Loucy (cell line): ENCODE measurements around the gene DEFB132.

ENCODE experiments used
- H2AFZ ChIP-seq: fragments of 200-600 bp; sonication (generic); 2 replicates; pipeline ENCODE4 v1.6.0; 2016; ENCODE audit warnings: antibody characterized with exemption, mild to moderate bottlenecking, low read length, moderate library complexity
- H3F3A ChIP-seq: fragments of 200-600 bp; 2 replicates; pipeline ENCODE4 v1.6.0; 2016; ENCODE audit warnings: antibody characterized with exemption, low read depth, mild to moderate bottlenecking
- H3K27me3 ChIP-seq: fragments of 200-600 bp; sonication (generic); 2 replicates; pipeline ENCODE4 v1.6.1; 2014; ENCODE audit warnings: low read length, mild to moderate bottlenecking; ENCODE audit not compliant: insufficient read depth, poor library complexity, severe bottlenecking
- H3K36me3 ChIP-seq: fragments of 200-600 bp; sonication (generic); 2 replicates; pipeline ENCODE4 v1.6.1; 2016; ENCODE audit warnings: low read length; ENCODE audit not compliant: insufficient read depth
- H3K4me1 ChIP-seq: fragments of 200-600 bp; sonication (generic); 2 replicates; pipeline ENCODE4 v1.5.1; 2014; ENCODE audit warnings: low read length, mild to moderate bottlenecking; ENCODE audit not compliant: insufficient read depth, poor library complexity, severe bottlenecking
- H3K4me2 ChIP-seq: fragments of 200-600 bp; sonication (generic); 2 replicates; pipeline ENCODE4 v1.6.0; 2014; ENCODE audit warnings: antibody characterized with exemption, low read length, low read depth, mild to moderate bottlenecking; ENCODE audit not compliant: poor library complexity, severe bottlenecking
- H3K4me3 ChIP-seq: fragments of 200-600 bp; sonication (generic); 2 replicates; pipeline ENCODE4 v1.5.1; 2014; ENCODE audit warnings: low read length, mild to moderate bottlenecking, mixed read lengths; ENCODE audit not compliant: poor library complexity, severe bottlenecking
- H3K79me2 ChIP-seq: fragments of 200-600 bp; sonication (generic); 2 replicates; pipeline ENCODE4 v1.6.1; 2014; ENCODE audit warnings: low read length; ENCODE audit not compliant: insufficient read depth
- H3K9ac ChIP-seq: fragments of 200-600 bp; sonication (generic); 2 replicates; pipeline ENCODE4 v1.6.0; 2014; ENCODE audit warnings: mild to moderate bottlenecking, low read depth, low read length, moderate library complexity; ENCODE audit not compliant: poor library complexity, severe bottlenecking
- H3K9me2 ChIP-seq: fragments of 200-600 bp; sonication (generic); replicated peaks from 2 replicates; pipeline ENCODE4 v1.6.1; 2016; ENCODE audit warnings: low read depth, low read length, mixed read lengths
- H3K9me3 ChIP-seq: fragments of 200-600 bp; sonication (generic); 2 replicates; pipeline ENCODE4 v1.6.1; 2014; ENCODE audit warnings: mild to moderate bottlenecking, antibody characterized with exemption, low read length, low read depth; ENCODE audit not compliant: insufficient read depth
- H4K20me1 ChIP-seq: fragments of 200-600 bp; sonication (generic); 2 replicates; pipeline ENCODE4 v1.6.0; 2014; ENCODE audit warnings: antibody characterized with exemption, low read length, mild to moderate bottlenecking; ENCODE audit not compliant: insufficient read depth, poor library complexity, severe bottlenecking
- CTCF ChIP-seq: fragments of 200-600 bp; sonication (generic); conservative IDR thresholded peaks from 2 replicates; pipeline ENCODE4 v1.5.1; 2014; ENCODE audit warnings: mild to moderate bottlenecking, antibody characterized with exemption, low read length
- EZH2phosphoT487 ChIP-seq: fragments of 200-600 bp; IDR thresholded peaks from 2 replicates; pipeline ENCODE4 v1.6.1; 2018; ENCODE audit warnings: antibody characterized with exemption, mild to moderate bottlenecking, moderate library complexity, borderline replicate concordance

Gene DEFB132

GRCh38 chr20:271528-271927 lies 14.0 kb downstream of the DEFB132 start:
- H3K36me3 ChIP-seq = peaks cover 3% of the 10 kb centered on the region; the same call in 1 of the 2 replicates
- H3K27me3 ChIP-seq = no peaks in the 10 kb centered on the region
- no peaks in the 10 kb centered on the region for H4K20me1 ChIP-seq
- no peak overlapping the region for H3K9ac ChIP-seq
- H3K4me1 ChIP-seq = peaks cover 6% of the 10 kb centered on the region
- no peaks in the 10 kb centered on the region for H3F3A ChIP-seq
- no peaks in the 10 kb centered on the region for H3K9me3 ChIP-seq
- H3K9me2 ChIP-seq = no peaks in the 10 kb centered on the region
- H3K79me2 ChIP-seq = no peaks in the 10 kb centered on the region
- no peak overlapping the region for H2AFZ ChIP-seq
- TF ChIP-seq EZH2phosphoT487 = no peak
- no peak for TF ChIP-seq CTCF
- no peak overlapping the region for H3K4me3 ChIP-seq
- H3K4me2 ChIP-seq = no peak overlapping the region

- no peak overlapping the region for H3K4me3 ChIP-seq
- no peaks in the 10 kb centered on the region for H4K20me1 ChIP-seq
- TF ChIP-seq CTCF = no peak
- TF ChIP-seq EZH2phosphoT487 = no peak
- no peaks in the 10 kb centered on the region for H3K4me1 ChIP-seq
- H3K79me2 ChIP-seq = no peaks in the 10 kb centered on the region
- no peaks in the 10 kb centered on the region for H3K27me3 ChIP-seq
- no peak overlapping the region for H3K9ac ChIP-seq
- no peak overlapping the region for H3K4me2 ChIP-seq
- no peaks in the 10 kb centered on the region for H3K9me2 ChIP-seq
- no peaks in the 10 kb centered on the region for H3K9me3 ChIP-seq
- no peaks in the 10 kb centered on the region for H3F3A ChIP-seq
- H3K36me3 ChIP-seq = peaks cover 14% of the 10 kb centered on the region; the same call in 1 of the 2 replicates
- no peak overlapping the region for H2AFZ ChIP-seq
Measured at GRCh38 chr20:272718-273117, 15.2 kb downstream of the DEFB132 start.

- no peaks in the 10 kb centered on the region for H4K20me1 ChIP-seq
- no peak overlapping the region for H3K4me2 ChIP-seq
- no peak for TF ChIP-seq EZH2phosphoT487
- TF ChIP-seq CTCF = no peak
- no peaks in the 10 kb centered on the region for H3F3A ChIP-seq
- peaks cover 21% of the 10 kb centered on the region; the same call in 1 of the 2 replicates for H3K36me3 ChIP-seq
- H2AFZ ChIP-seq = no peak overlapping the region
- no peak overlapping the region for H3K4me3 ChIP-seq
- H3K9me2 ChIP-seq = no peaks in the 10 kb centered on the region
- H3K27me3 ChIP-seq = no peaks in the 10 kb centered on the region
- no peak overlapping the region for H3K9ac ChIP-seq
- H3K4me1 ChIP-seq = no peaks in the 10 kb centered on the region
- no peaks in the 10 kb centered on the region for H3K79me2 ChIP-seq
- H3K9me3 ChIP-seq = no peaks in the 10 kb centered on the region
Measured at GRCh38 chr20:273884-274283, 16.4 kb downstream of the DEFB132 start.
